Measurements from ENCODE around the gene SMC1B.

DNA sequence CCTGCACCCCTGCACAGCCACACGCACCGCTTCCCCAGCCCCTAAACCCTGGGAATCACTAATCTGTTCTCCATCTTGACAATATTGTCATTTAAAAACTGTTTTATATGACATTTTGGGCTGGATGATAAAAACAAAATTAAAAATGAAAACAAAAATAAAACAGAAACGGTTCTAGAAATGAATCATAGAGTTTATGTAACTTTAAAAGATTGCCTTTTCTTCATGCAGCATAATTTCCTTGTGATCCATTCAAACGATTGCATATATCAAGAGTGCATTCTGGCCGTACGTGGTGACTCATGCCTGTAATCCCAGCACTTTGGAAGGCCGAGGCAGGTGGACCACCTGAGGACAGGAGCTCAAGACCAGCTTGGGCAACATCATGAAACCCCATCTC lies 110.2 kb downstream of the SMC1B start:
- TF ChIP-seq TAF1 (IDR thresholded peaks at IDR 0.05; ENCODE audit: borderline replicate concordance, insufficient read depth, low read length) (no peak), SIN3A (IDR thresholded peaks at IDR 0.05; ENCODE audit: borderline replicate concordance, insufficient read depth, low read length) (no peak), POLR2AphosphoS5 (IDR thresholded peaks at IDR 0.05; ENCODE audit: low read depth, low read length) (no peak), FOXP2 (optimal IDR thresholded peaks at IDR 0.05; ENCODE audit: borderline replicate concordance, extremely low read depth, extremely low read length, insufficient read depth) (no peak)
- TF ChIP-seq, protein P1, sequence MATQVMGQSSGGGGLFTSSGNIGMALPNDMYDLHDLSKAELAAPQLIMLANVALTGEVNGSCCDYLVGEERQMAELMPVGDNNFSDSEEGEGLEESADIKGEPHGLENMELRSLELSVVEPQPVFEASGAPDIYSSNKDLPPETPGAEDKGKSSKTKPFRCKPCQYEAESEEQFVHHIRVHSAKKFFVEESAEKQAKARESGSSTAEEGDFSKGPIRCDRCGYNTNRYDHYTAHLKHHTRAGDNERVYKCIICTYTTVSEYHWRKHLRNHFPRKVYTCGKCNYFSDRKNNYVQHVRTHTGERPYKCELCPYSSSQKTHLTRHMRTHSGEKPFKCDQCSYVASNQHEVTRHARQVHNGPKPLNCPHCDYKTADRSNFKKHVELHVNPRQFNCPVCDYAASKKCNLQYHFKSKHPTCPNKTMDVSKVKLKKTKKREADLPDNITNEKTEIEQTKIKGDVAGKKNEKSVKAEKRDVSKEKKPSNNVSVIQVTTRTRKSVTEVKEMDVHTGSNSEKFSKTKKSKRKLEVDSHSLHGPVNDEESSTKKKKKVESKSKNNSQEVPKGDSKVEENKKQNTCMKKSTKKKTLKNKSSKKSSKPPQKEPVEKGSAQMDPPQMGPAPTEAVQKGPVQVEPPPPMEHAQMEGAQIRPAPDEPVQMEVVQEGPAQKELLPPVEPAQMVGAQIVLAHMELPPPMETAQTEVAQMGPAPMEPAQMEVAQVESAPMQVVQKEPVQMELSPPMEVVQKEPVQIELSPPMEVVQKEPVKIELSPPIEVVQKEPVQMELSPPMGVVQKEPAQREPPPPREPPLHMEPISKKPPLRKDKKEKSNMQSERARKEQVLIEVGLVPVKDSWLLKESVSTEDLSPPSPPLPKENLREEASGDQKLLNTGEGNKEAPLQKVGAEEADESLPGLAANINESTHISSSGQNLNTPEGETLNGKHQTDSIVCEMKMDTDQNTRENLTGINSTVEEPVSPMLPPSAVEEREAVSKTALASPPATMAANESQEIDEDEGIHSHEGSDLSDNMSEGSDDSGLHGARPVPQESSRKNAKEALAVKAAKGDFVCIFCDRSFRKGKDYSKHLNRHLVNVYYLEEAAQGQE (IDR thresholded peaks at IDR 0.05; ENCODE audit: insufficient read depth in 1 of 2, low read depth in 2 of 2, low read length in 2 of 2), result no peak

All from PFSK-1 (cell line).